Activated T-cell treated with anti-CD3 and anti-CD28 coated beads, Interleukin-2, amount 50 U/mL, for 4 hours (primary cell): ENCODE data around the gene RNF20. TPM values are rescaled to one million over a fixed set of nuclear protein-coding genes. Genes with fewer than 3 reads are reported as not detected.

Experiments used
- ATAC-seq, 2 donors: fragments of 200-7000 bp; cut with Tn5 transposase; one replicate each; pipeline ENCODE4 v1.10.0; 2021
- DNase-seq: peaks from one replicate; pipeline ENCODE4 v3.0.0-alpha.2; 2020
- H3K27me3 Mint-ChIP-seq: one replicate; pipeline ENCODE4 v1.8.0; 2021; ENCODE audit warnings: low read depth, mixed read lengths
- H3K36me3 Mint-ChIP-seq: one replicate; pipeline ENCODE4 v1.8.0; 2022; ENCODE audit warnings: mixed read lengths; ENCODE audit not compliant: insufficient read depth
- H3K4me1 Mint-ChIP-seq: one replicate; pipeline ENCODE4 v1.8.0; 2021; ENCODE audit warnings: low read depth, mixed read lengths
- H3K4me3 Mint-ChIP-seq: one replicate; pipeline ENCODE4 v1.8.0; 2021; ENCODE audit warnings: mild to moderate bottlenecking, moderate library complexity, mixed read lengths
- H3K9me3 Mint-ChIP-seq: one replicate; pipeline ENCODE4 v1.8.0; 2021; ENCODE audit warnings: mixed read lengths
- total RNA-seq, 3 donors: library from RNA; stranded (reverse); gene quantifications; one replicate each; pipeline ENCODE4 v1.2.1, GENCODE V29; 2021

Gene RNF20
- total RNA-seq, 3 donors from 2014 or later, result 36.8 to 41.0 (median 37.1) TPM

GRCh38 chr9:101564252-101564651 lies 30.6 kb downstream of the RNF20 start:
- Mint-ChIP-seq H3K9me3 (peaks cover 4% of the 10 kb centered on the region), H3K4me3 (no peak overlapping the region), H3K27me3 (no peaks in the 10 kb centered on the region), H3K36me3 (peaks cover 57% of the 10 kb centered on the region), H3K4me1 (peaks cover 40% of the 10 kb centered on the region)
- no peak for ATAC-seq
- DNase-seq, result no peak

- peaks cover 35% of the 10 kb centered on the region for H3K36me3 Mint-ChIP-seq
- ATAC-seq, result peak in 1 of 2 donors; percentile 36
- H3K9me3 Mint-ChIP-seq, result no peaks in the 10 kb centered on the region
- H3K4me3 Mint-ChIP-seq, result no peak overlapping the region
- H3K27me3 Mint-ChIP-seq, result no peaks in the 10 kb centered on the region
- DNase-seq, result peak; percentile 11
- peaks cover 48% of the 10 kb centered on the region for H3K4me1 Mint-ChIP-seq
These were observed 33.5 kb downstream of the RNF20 start for GRCh38 chr9:101566904-101567724.

- DNase-seq, result no peak
- Mint-ChIP-seq H3K36me3 (peaks cover 27% of the 10 kb centered on the region), H3K4me1 (peaks cover 55% of the 10 kb centered on the region), H3K9me3 (no peaks in the 10 kb centered on the region), H3K27me3 (no peaks in the 10 kb centered on the region), H3K4me3 (no peak overlapping the region)
- no peak for ATAC-seq
These were observed 34.2 kb downstream of the RNF20 start for GRCh38 chr9:101567725-101568350.

GRCh38 chr9:101569741-101570501 lies 36.3 kb downstream of the RNF20 start:
- peak; percentile 20 to 42 for ATAC-seq
- H3K9me3 Mint-ChIP-seq, result no peaks in the 10 kb centered on the region
- H3K4me1 Mint-ChIP-seq, result peaks cover 75% of the 10 kb centered on the region
- H3K36me3 Mint-ChIP-seq, result peaks cover 22% of the 10 kb centered on the region
- no peak for DNase-seq
- H3K27me3 Mint-ChIP-seq, result no peaks in the 10 kb centered on the region
- H3K4me3 Mint-ChIP-seq, result peak overlapping the region; percentile 35

- no peaks in the 10 kb centered on the region for H3K9me3 Mint-ChIP-seq
- no peak overlapping the region for H3K4me3 Mint-ChIP-seq
- peaks cover 13% of the 10 kb centered on the region for H3K36me3 Mint-ChIP-seq
- no peak for DNase-seq
- no peaks in the 10 kb centered on the region for H3K27me3 Mint-ChIP-seq
- peaks cover 79% of the 10 kb centered on the region for H3K4me1 Mint-ChIP-seq
- ATAC-seq, result no peak
These were observed 37.5 kb downstream of the RNF20 start for GRCh38 chr9:101571114-101571513.

- Mint-ChIP-seq H3K4me1 (peaks cover 75% of the 10 kb centered on the region), H3K9me3 (no peaks in the 10 kb centered on the region)
These were observed 38.7 kb downstream of the RNF20 start for GRCh38 chr9:101572316-101572715.

GRCh38 chr9:101574731-101575333 lies 41.2 kb downstream of the RNF20 start:
- DNase-seq (no peak), ATAC-seq (no peak)
- no peaks in the 10 kb centered on the region for H3K27me3 Mint-ChIP-seq
- no peak overlapping the region for H3K4me3 Mint-ChIP-seq
- peaks cover 54% of the 10 kb centered on the region for H3K4me1 Mint-ChIP-seq
- H3K36me3 Mint-ChIP-seq, result peaks cover 1% of the 10 kb centered on the region
- no peaks in the 10 kb centered on the region for H3K9me3 Mint-ChIP-seq

More at GRCh38 chr9:101572316-101572715, 38.7 kb downstream of the RNF20 start:
- Mint-ChIP-seq H3K27me3 (no peaks in the 10 kb centered on the region), H3K36me3 (peaks cover 10% of the 10 kb centered on the region), H3K4me3 (no peak overlapping the region)
- DNase-seq, result no peak
- no peak for ATAC-seq

- ATAC-seq, result no peak
- H3K4me3 Mint-ChIP-seq, result no peak overlapping the region
These were observed 44.7 kb downstream of the RNF20 start for GRCh38 chr9:101578378-101578777.

GRCh38 chr9:101579711-101580545 lies 46.3 kb downstream of the RNF20 start:
- Mint-ChIP-seq H3K4me3 (no peak overlapping the region), H3K27me3 (no peaks in the 10 kb centered on the region), H3K36me3 (no peaks in the 10 kb centered on the region), H3K9me3 (no peaks in the 10 kb centered on the region), H3K4me1 (peaks cover 3% of the 10 kb centered on the region)
- ATAC-seq, result no peak
- DNase-seq, result no peak

More at GRCh38 chr9:101578378-101578777, 44.7 kb downstream of the RNF20 start:
- H3K4me1 Mint-ChIP-seq, result peaks cover 19% of the 10 kb centered on the region
- no peaks in the 10 kb centered on the region for H3K27me3 Mint-ChIP-seq
- DNase-seq, result no peak
- H3K36me3 Mint-ChIP-seq, result no peaks in the 10 kb centered on the region
- H3K9me3 Mint-ChIP-seq, result no peaks in the 10 kb centered on the region

- Mint-ChIP-seq H3K4me3 (no peak overlapping the region), H3K4me1 (no peaks in the 10 kb centered on the region), H3K36me3 (no peaks in the 10 kb centered on the region), H3K27me3 (no peaks in the 10 kb centered on the region), H3K9me3 (no peaks in the 10 kb centered on the region)
- DNase-seq (no peak), ATAC-seq (no peak)
These were observed 48.9 kb downstream of the RNF20 start for GRCh38 chr9:101582553-101582952.

- Mint-ChIP-seq H3K36me3 (no peaks in the 10 kb centered on the region), H3K27me3 (no peaks in the 10 kb centered on the region), H3K4me1 (no peaks in the 10 kb centered on the region), H3K4me3 (no peak overlapping the region), H3K9me3 (no peaks in the 10 kb centered on the region)
- ATAC-seq (no peak), DNase-seq (no peak)
These were observed 52.1 kb downstream of the RNF20 start for GRCh38 chr9:101585740-101586139.

- no peaks in the 10 kb centered on the region for H3K9me3 Mint-ChIP-seq
- H3K36me3 Mint-ChIP-seq, result no peaks in the 10 kb centered on the region
- peak; percentile 82 to 86 for ATAC-seq
- H3K27me3 Mint-ChIP-seq, result no peaks in the 10 kb centered on the region
- no peak for DNase-seq
- no peak overlapping the region for H3K4me3 Mint-ChIP-seq
- no peaks in the 10 kb centered on the region for H3K4me1 Mint-ChIP-seq
These were observed 53.0 kb downstream of the RNF20 start for GRCh38 chr9:101586651-101587050.

GRCh38 chr9:101587332-101588043 lies 53.8 kb downstream of the RNF20 start:
- no peak for DNase-seq
- Mint-ChIP-seq H3K4me1 (no peaks in the 10 kb centered on the region), H3K9me3 (no peaks in the 10 kb centered on the region), H3K36me3 (no peaks in the 10 kb centered on the region), H3K4me3 (no peak overlapping the region), H3K27me3 (no peaks in the 10 kb centered on the region)
- no peak for ATAC-seq
